ENCODE measurements around the gene DDX39A. TPM values are rescaled to one million over a fixed set of nuclear protein-coding genes. Genes with fewer than 3 reads are reported as not detected.

The DDX39A gene
- total RNA-seq, 1 experiment from 2014 or later: 117 TPM

DNA sequence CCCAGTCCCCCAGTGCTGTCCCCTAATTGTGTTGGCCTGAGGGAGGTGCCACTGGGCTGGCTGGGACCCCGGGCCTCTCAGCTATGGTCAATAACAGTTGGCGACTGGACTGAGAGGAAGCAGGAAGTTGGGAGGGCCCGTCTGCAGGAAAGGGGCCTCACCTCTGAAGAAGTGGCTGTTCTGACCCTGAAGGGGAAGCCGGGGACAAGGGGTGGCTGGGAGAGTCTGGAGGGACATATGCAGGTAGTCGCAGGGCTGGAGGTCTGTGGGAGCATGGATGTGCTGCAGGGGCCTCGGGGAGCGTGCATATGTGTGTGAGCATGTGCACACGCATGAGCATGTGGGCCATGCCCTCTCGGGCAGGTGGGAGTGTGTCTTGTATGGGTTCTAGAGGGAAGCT is 19.9 kb upstream of the DDX39A start:
- ATAC-seq: no peak
- no peaks in the 10 kb centered on the region for H3K9me3 ChIP-seq (ENCODE audit: control insufficient read depth, insufficient read depth, low read depth, low read length)
- no peak overlapping the region for H3K4me3 ChIP-seq (ENCODE audit: low read depth in 2 of 2, low read length in 2 of 2)
- TF ChIP-seq POLR2AphosphoS5 (IDR thresholded peaks at IDR 0.05; ENCODE audit: low read depth, low read length): no peak
- TF ChIP-seq TCF7L2 (IDR thresholded peaks at IDR 0.05; ENCODE audit: low read depth, low read length): no peak
- TF ChIP-seq SIN3A (IDR thresholded peaks at IDR 0.05; ENCODE audit: borderline replicate concordance, insufficient read depth, low read depth, low read length): no peak
- TF ChIP-seq, protein P1, sequence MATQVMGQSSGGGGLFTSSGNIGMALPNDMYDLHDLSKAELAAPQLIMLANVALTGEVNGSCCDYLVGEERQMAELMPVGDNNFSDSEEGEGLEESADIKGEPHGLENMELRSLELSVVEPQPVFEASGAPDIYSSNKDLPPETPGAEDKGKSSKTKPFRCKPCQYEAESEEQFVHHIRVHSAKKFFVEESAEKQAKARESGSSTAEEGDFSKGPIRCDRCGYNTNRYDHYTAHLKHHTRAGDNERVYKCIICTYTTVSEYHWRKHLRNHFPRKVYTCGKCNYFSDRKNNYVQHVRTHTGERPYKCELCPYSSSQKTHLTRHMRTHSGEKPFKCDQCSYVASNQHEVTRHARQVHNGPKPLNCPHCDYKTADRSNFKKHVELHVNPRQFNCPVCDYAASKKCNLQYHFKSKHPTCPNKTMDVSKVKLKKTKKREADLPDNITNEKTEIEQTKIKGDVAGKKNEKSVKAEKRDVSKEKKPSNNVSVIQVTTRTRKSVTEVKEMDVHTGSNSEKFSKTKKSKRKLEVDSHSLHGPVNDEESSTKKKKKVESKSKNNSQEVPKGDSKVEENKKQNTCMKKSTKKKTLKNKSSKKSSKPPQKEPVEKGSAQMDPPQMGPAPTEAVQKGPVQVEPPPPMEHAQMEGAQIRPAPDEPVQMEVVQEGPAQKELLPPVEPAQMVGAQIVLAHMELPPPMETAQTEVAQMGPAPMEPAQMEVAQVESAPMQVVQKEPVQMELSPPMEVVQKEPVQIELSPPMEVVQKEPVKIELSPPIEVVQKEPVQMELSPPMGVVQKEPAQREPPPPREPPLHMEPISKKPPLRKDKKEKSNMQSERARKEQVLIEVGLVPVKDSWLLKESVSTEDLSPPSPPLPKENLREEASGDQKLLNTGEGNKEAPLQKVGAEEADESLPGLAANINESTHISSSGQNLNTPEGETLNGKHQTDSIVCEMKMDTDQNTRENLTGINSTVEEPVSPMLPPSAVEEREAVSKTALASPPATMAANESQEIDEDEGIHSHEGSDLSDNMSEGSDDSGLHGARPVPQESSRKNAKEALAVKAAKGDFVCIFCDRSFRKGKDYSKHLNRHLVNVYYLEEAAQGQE (IDR thresholded peaks at IDR 0.05; ENCODE audit: insufficient read depth in 1 of 2, low read depth in 2 of 2, low read length in 1 of 2): no peak
- TF ChIP-seq, protein P2, sequence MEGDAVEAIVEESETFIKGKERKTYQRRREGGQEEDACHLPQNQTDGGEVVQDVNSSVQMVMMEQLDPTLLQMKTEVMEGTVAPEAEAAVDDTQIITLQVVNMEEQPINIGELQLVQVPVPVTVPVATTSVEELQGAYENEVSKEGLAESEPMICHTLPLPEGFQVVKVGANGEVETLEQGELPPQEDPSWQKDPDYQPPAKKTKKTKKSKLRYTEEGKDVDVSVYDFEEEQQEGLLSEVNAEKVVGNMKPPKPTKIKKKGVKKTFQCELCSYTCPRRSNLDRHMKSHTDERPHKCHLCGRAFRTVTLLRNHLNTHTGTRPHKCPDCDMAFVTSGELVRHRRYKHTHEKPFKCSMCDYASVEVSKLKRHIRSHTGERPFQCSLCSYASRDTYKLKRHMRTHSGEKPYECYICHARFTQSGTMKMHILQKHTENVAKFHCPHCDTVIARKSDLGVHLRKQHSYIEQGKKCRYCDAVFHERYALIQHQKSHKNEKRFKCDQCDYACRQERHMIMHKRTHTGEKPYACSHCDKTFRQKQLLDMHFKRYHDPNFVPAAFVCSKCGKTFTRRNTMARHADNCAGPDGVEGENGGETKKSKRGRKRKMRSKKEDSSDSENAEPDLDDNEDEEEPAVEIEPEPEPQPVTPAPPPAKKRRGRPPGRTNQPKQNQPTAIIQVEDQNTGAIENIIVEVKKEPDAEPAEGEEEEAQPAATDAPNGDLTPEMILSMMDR (IDR thresholded peaks at IDR 0.05): no peak
- DNase-seq (ENCODE audit: low read depth, low spot score): no peak
- peaks cover 8% of the 10 kb centered on the region for H3K4me1 ChIP-seq (ENCODE audit: control insufficient read depth, insufficient read depth, low read length)
- no peaks in the 10 kb centered on the region for H3K36me3 ChIP-seq (ENCODE audit: control insufficient read depth, insufficient read depth, low read length)
- POLR2A ChIA-PET: no interaction called here
- CTCF ChIA-PET: no interaction called here
- in situ Hi-C loops (cut with HindIII; ENCODE audit: low pct_unique_long_range_greater_than_20kb, low sequenced_read_pairs) (no loop called here), intact Hi-C loops (cut with micrococcal nuclease; ENCODE audit: unreplicated experiment) (no loop called here)
- no peaks in the 10 kb centered on the region for H3K27me3 ChIP-seq (ENCODE audit: control insufficient read depth, insufficient read depth, low read length)
- no TSS peak for BruUV-seq (replicated peaks)
- H3K27ac ChIP-seq (ENCODE audit: low read length): no peak overlapping the region

DNA sequence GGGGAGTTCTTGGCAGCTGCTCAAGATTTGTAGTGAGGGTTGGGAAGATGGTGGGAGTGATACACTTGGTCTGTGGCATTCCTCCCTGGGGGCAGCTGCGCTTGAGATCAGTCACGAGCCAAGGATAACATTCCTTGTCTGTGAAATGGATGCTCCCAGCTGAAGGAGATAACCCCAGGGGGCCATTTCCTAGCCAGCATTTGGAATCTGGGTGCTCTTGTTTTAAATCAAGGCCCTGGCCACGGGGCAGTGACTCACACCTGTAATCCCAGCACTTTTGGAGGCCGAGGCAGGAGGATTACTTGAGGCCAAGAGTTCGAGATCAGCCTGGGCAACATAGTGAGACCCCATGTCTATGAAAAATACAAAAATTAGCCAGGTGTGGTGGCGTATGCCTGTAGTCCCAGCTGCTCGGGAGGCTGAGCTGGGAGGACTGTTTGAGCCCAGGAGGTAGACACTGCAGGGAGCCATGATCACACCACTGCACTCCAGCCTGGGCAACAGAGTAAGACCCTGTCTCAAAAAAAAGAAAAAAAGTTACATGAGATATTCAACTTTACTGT is 18.5 kb upstream of the DDX39A start:
- Histone ChIP-seq H3K36me3 (ENCODE audit: control insufficient read depth, insufficient read depth, low read length) (no peaks in the 10 kb centered on the region), H3K4me3 (ENCODE audit: low read depth in 2 of 2, low read length in 2 of 2) (no peak overlapping the region), H3K9me3 (ENCODE audit: control insufficient read depth, insufficient read depth, low read depth, low read length) (no peaks in the 10 kb centered on the region), H3K27ac (ENCODE audit: low read length) (no peak overlapping the region), H3K27me3 (ENCODE audit: control insufficient read depth, insufficient read depth, low read length) (no peaks in the 10 kb centered on the region), H3K4me1 (ENCODE audit: control insufficient read depth, insufficient read depth, low read length) (peaks cover 8% of the 10 kb centered on the region)
- in situ Hi-C loops (cut with HindIII; ENCODE audit: low pct_unique_long_range_greater_than_20kb, low sequenced_read_pairs) (no loop called here), intact Hi-C loops (cut with micrococcal nuclease; ENCODE audit: unreplicated experiment) (no loop called here)
- TF ChIP-seq POLR2AphosphoS5 (IDR thresholded peaks at IDR 0.05; ENCODE audit: low read depth, low read length) (no peak), SIN3A (IDR thresholded peaks at IDR 0.05; ENCODE audit: borderline replicate concordance, insufficient read depth, low read depth, low read length) (no peak), TCF7L2 (IDR thresholded peaks at IDR 0.05; ENCODE audit: low read depth, low read length) (no peak)
- TF ChIP-seq, protein P1 (IDR thresholded peaks at IDR 0.05; ENCODE audit: insufficient read depth in 1 of 2, low read depth in 2 of 2, low read length in 1 of 2): no peak
- TF ChIP-seq, protein P2 (IDR thresholded peaks at IDR 0.05): no peak
- ChIA-PET POLR2A (no interaction called here), CTCF (interaction anchor here (0.7 kb wide), 1 partner anchor 859 kb away, joined by 6 read pairs; no protein-coding TSS in a partner anchor)
- BruUV-seq (replicated peaks): no TSS peak
- no peak for DNase-seq (ENCODE audit: low read depth, low spot score)
- no peak for ATAC-seq

All from Panc1 (cell line).